HEK293 (cell line): ENCODE data around the gene CSRNP2.
A peak's percentile ranks its signal among the peaks of the same experiment; 100 is the strongest.

Source experiments
- CTCF ChIP-seq: fragments of 450-650 bp; formaldehyde crosslinking; IDR thresholded peaks from 2 replicates; pipeline ENCODE4 v1.5.1; 2016; ENCODE audit warnings: missing biosample characterization, missing genetic modification characterization
- HIC1 ChIP-seq: fragments of 450-650 bp; formaldehyde crosslinking; IDR thresholded peaks from 2 replicates; pipeline ENCODE4 v1.5.1; 2016; ENCODE audit warnings: missing biosample characterization, missing genetic modification characterization
- HOXD13 ChIP-seq: sonication (generic); formaldehyde crosslinking; IDR thresholded peaks from 2 replicates; pipeline ENCODE4 v1.8.0; 2022; ENCODE audit warnings: missing genetic modification reagents, borderline replicate concordance
- KLF10 ChIP-seq: fragments of 450-650 bp; IDR thresholded peaks from 2 replicates; pipeline ENCODE4 v1.5.1; 2018; ENCODE audit warnings: missing biosample characterization, mild to moderate bottlenecking, missing genetic modification characterization
- KLF7 ChIP-seq: fragments of 450-650 bp; formaldehyde crosslinking; IDR thresholded peaks from 2 replicates; pipeline ENCODE4 v1.5.1; 2016; ENCODE audit warnings: missing biosample characterization, missing genetic modification characterization, borderline replicate concordance
- SCRT2 ChIP-seq: fragments of 450-650 bp; formaldehyde crosslinking; IDR thresholded peaks from 2 replicates; pipeline ENCODE4 v1.5.1; 2016; ENCODE audit warnings: missing biosample characterization, missing genetic modification characterization
- SP2 ChIP-seq: fragments of 450-650 bp; formaldehyde crosslinking; IDR thresholded peaks from 2 replicates; pipeline ENCODE4 v1.5.1; 2016; ENCODE audit warnings: missing biosample characterization, missing genetic modification characterization
- ZBTB17 ChIP-seq: fragments of 450-650 bp; formaldehyde crosslinking; IDR thresholded peaks from 2 replicates; pipeline ENCODE4 v1.5.1; 2016; ENCODE audit warnings: missing biosample characterization, missing genetic modification characterization
- ZBTB48 ChIP-seq: fragments of 450-650 bp; formaldehyde crosslinking; IDR thresholded peaks from 2 replicates; pipeline ENCODE4 v1.5.1; 2016; ENCODE audit warnings: missing biosample characterization, missing genetic modification characterization
- ZNF148 ChIP-seq: fragments of 450-650 bp; formaldehyde crosslinking; IDR thresholded peaks from 2 replicates; pipeline ENCODE4 v1.5.0; 2017; ENCODE audit warnings: missing biosample characterization, missing genetic modification characterization, borderline replicate concordance
- ZNF2 ChIP-seq: fragments of 450-650 bp; formaldehyde crosslinking; IDR thresholded peaks from 2 replicates; pipeline ENCODE4 v1.5.1; 2016; ENCODE audit warnings: missing biosample characterization, missing genetic modification characterization
- ZNF202 ChIP-seq: fragments of 450-650 bp; formaldehyde crosslinking; IDR thresholded peaks from 2 replicates; pipeline ENCODE4 v1.5.1; 2016; ENCODE audit warnings: missing biosample characterization, missing genetic modification characterization, borderline replicate concordance
- ZNF24 ChIP-seq: fragments of 450-650 bp; formaldehyde crosslinking; IDR thresholded peaks from 2 replicates; pipeline ENCODE4 v1.5.1; 2016; ENCODE audit warnings: missing biosample characterization, missing genetic modification characterization
- ZNF26 ChIP-seq: fragments of 450-650 bp; formaldehyde crosslinking; IDR thresholded peaks from 2 replicates; pipeline ENCODE4 v1.5.1; 2016; ENCODE audit warnings: missing biosample characterization, missing genetic modification characterization
- ZNF266 ChIP-seq: fragments of 450-650 bp; formaldehyde crosslinking; IDR thresholded peaks from 2 replicates; pipeline ENCODE4 v1.5.1; 2016; ENCODE audit warnings: missing biosample characterization, missing genetic modification characterization, low read depth
- ZNF311 ChIP-seq: fragments of 450-650 bp; formaldehyde crosslinking; IDR thresholded peaks from 2 replicates; pipeline ENCODE4 v1.5.1; 2017; ENCODE audit warnings: missing biosample characterization, missing genetic modification characterization, borderline replicate concordance
- ZNF449 ChIP-seq: fragments of 450-650 bp; formaldehyde crosslinking; IDR thresholded peaks from 2 replicates; pipeline ENCODE4 v1.5.1; 2017; ENCODE audit warnings: missing biosample characterization, mild to moderate bottlenecking, missing genetic modification characterization, moderate library complexity
- ZNF48 ChIP-seq: fragments of 450-650 bp; formaldehyde crosslinking; IDR thresholded peaks from 2 replicates; pipeline ENCODE4 v1.5.1; 2016; ENCODE audit warnings: missing biosample characterization, missing genetic modification characterization
- ZNF501 ChIP-seq: fragments of 450-650 bp; formaldehyde crosslinking; IDR thresholded peaks from 2 replicates; pipeline ENCODE4 v1.5.1; 2016; ENCODE audit warnings: missing biosample characterization, missing genetic modification characterization
- ZNF514 ChIP-seq: fragments of 450-650 bp; formaldehyde crosslinking; IDR thresholded peaks from 2 replicates; pipeline ENCODE4 v1.5.1; 2016; ENCODE audit warnings: missing biosample characterization, missing genetic modification characterization
- ZNF610 ChIP-seq: fragments of 450-650 bp; formaldehyde crosslinking; IDR thresholded peaks from 2 replicates; pipeline ENCODE4 v1.5.1; 2016; ENCODE audit warnings: missing biosample characterization, missing genetic modification characterization, borderline replicate concordance
- ZNF692 ChIP-seq: fragments of 450-650 bp; formaldehyde crosslinking; IDR thresholded peaks from 2 replicates; pipeline ENCODE4 v1.5.1; 2016; ENCODE audit warnings: missing biosample characterization, missing genetic modification characterization
- ZNF701 ChIP-seq: fragments of 450-650 bp; formaldehyde crosslinking; IDR thresholded peaks from 2 replicates; pipeline ENCODE4 v1.5.1; 2016; ENCODE audit warnings: missing biosample characterization, missing genetic modification characterization
- ZNF76 ChIP-seq: fragments of 450-650 bp; formaldehyde crosslinking; IDR thresholded peaks from 2 replicates; pipeline ENCODE4; 2016; ENCODE audit warnings: low read depth, missing biosample characterization, missing genetic modification characterization, borderline replicate concordance
- ZNF792 ChIP-seq: fragments of 450-650 bp; formaldehyde crosslinking; IDR thresholded peaks from 2 replicates; pipeline ENCODE4 v1.5.1; 2016; ENCODE audit warnings: missing biosample characterization, missing genetic modification characterization
- ZSCAN5A ChIP-seq: fragments of 450-650 bp; formaldehyde crosslinking; IDR thresholded peaks from 2 replicates; pipeline ENCODE4 v1.5.1; 2016; ENCODE audit warnings: missing biosample characterization, missing genetic modification characterization

The CSRNP2 gene

GRCh38 chr12:51047655-51048540 is 35.5 kb downstream of the CSRNP2 start, which contains the start of gene LETMD1 (continued):
- TF ChIP-seq ZBTB17 (peak; percentile 93), KLF7 (tag by site-specific recombination) (peak; percentile 29; the same call in 1 of the 2 replicates), SP2 (tag by site-specific recombination) (peak; percentile 96), HOXD13 (CRISPR knock-in tag) (no peak), ZNF26 (no peak), ZNF514 (tag by site-specific recombination) (no peak), ZNF701 (tag by site-specific recombination) (no peak), KLF10 (tag by site-specific recombination) (peak; percentile 38; the same call in 1 of the 2 replicates), ZBTB48 (tag by site-specific recombination) (peak; percentile 39), CTCF (tag by site-specific recombination) (peak; percentile 96), ZNF792 (tag by site-specific recombination) (no peak), ZNF24 (tag by site-specific recombination) (peak; percentile 76), HIC1 (tag by site-specific recombination) (peak; percentile 95), ZNF48 (tag by site-specific recombination) (no peak), ZNF202 (no peak), ZNF501 (tag by site-specific recombination) (peak; percentile 83; the same call in 1 of the 2 replicates), ZSCAN5A (tag by site-specific recombination) (0 out of 2 replicates have a peak, but pooled peaks have one; percentile 49), ZNF449 (tag by site-specific recombination) (peak; percentile 73; the same call in 1 of the 2 replicates), ZNF2 (tag by site-specific recombination) (peak; percentile 98), ZNF266 (tag by site-specific recombination) (no peak), ZNF692 (tag by site-specific recombination) (peak; percentile 78; the same call in 1 of the 2 replicates), ZNF76 (tag by site-specific recombination) (peak; percentile 54; the same call in 1 of the 2 replicates), ZNF610 (tag by site-specific recombination) (0 out of 2 replicates have a peak, but pooled peaks have one; percentile 59), ZNF148 (tag by site-specific recombination) (no peak), ZNF311 (no peak), SCRT2 (tag by site-specific recombination) (peak; percentile 20; the same call in 1 of the 2 replicates)
